Stomach smooth muscle (tissue), 2 donors: ENCODE data around the gene TMEM106C.
A peak's percentile ranks its signal among the peaks of the same experiment; 100 is the strongest.

Source experiments
- H3K27ac ChIP-seq: one replicate; pipeline ENCODE4 v1.7.0; 2013; ENCODE audit warnings: mild to moderate bottlenecking, low read length, inconsistent platforms
- H3K27me3 ChIP-seq, 2 donors: one replicate each; pipeline ENCODE4 v1.7.0; 2013; ENCODE audit warnings: low read length in 2 of 2; ENCODE audit not compliant: insufficient read depth in 2 of 2, control insufficient read depth in 1 of 2
- H3K36me3 ChIP-seq, 2 donors: one replicate each; pipeline ENCODE4 v1.7.0; 2013; ENCODE audit warnings: low read length in 2 of 2; ENCODE audit not compliant: control insufficient read depth in 2 of 2, insufficient read depth in 2 of 2
- H3K4me1 ChIP-seq: one replicate; pipeline ENCODE4 v1.7.0; 2013; ENCODE audit warnings: low read length; ENCODE audit not compliant: control insufficient read depth, insufficient read depth
- H3K4me3 ChIP-seq, 2 donors: one replicate each; pipeline ENCODE4 v1.7.0; 2013; ENCODE audit warnings: low read length in 2 of 2
- H3K9ac ChIP-seq, 2 donors: one replicate each; pipeline ENCODE4 v1.7.0; 2013; ENCODE audit warnings: low read length in 2 of 2, mild to moderate bottlenecking in 1 of 2
- H3K9me3 ChIP-seq, 2 donors: one replicate each; pipeline ENCODE4 v1.7.0; 2013; ENCODE audit warnings: low read length in 2 of 2; ENCODE audit not compliant: control insufficient read depth in 2 of 2
- donor health status: healthy.
- donor health status: Pancreatic carcinoma.

TMEM106C gene

DNA sequence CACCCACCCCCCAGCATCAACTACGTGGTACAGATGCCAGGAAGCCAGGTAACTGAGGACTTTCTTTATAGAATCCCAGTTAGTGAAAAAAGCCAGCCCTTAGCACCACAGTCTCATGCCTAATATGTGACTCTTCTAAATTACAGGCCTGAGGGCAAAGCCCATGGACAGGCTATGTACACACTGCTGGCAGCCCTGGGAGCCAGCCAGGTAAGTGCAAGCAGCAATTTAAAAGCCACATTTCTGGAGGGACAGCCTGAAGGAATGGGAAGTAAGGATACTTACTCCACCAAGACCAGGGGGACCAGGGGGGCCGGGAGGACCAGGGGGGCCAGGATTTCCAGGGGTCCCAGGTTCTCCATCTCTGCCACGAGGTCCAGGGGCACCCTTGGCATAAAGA lies 33.9 kb downstream of the TMEM106C start:
- Histone ChIP-seq H3K36me3 (no peaks in the 10 kb centered on the region), H3K4me1 (peaks cover 17% of the 10 kb centered on the region), H3K4me3 (no peak overlapping the region), H3K27me3 (peaks cover 22 to 24% of the 10 kb centered on the region in 2 donors), H3K9ac (no peak overlapping the region), H3K9me3 (no peaks in the 10 kb centered on the region), H3K27ac (no peak overlapping the region)

DNA sequence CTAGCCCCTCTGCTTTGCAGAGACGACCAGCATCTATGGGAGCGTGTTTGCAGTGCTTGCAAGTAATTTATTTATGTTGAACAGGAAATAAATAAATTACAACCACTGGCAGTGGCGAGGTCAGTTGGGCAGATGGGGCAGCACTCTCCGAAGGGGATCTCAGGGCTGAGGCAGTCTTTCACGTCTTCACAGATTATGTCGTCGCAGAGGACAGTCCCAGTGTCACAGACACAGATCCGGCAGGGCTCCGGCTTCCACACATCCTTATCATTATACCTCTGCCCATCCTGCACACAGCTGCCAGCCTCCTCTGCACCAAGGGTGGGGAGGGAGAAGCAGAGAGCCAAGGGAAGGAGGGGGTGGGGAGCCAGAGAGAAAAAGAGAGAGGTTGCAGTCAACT lies 36.4 kb downstream of the TMEM106C start:
- Histone ChIP-seq H3K4me1 (peaks cover 42% of the 10 kb centered on the region), H3K9me3 (no peaks in the 10 kb centered on the region), H3K9ac (no peak overlapping the region), H3K27me3 (peaks cover 42 to 47% of the 10 kb centered on the region in 2 donors), H3K36me3 (no peaks in the 10 kb centered on the region), H3K27ac (no peak overlapping the region), H3K4me3 (no peak overlapping the region)

DNA sequence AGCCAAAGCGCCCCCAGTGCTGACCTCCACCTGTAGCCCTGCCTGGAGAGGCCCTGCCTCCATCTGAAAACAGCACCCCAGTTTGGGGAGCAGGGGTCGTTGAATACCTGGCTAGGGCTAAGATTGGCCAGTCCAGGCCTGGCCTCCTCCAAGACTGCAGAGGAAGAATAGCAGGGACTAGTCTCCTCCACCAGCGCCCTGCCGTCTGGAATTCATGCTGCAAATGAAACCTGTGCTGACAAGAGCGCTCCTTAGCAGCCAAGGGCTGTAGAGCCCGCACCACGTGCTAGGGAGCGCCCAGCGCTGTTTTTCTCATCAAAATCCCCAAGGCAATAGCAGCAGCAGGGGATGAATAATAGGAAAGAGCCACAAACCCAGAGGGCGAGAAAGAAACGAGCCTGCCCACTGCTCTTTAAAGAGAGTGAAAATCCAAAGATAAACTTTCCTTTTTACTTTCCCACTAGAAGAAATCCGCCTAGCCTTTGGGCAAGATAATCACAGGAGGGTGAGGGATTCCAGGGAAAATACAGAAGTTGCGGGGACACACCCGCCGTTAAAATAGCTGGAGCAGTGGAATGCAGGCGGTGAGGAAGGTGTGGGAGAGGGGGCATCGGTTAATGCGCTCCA lies 37.6 kb downstream of the TMEM106C start:
- Histone ChIP-seq H3K36me3 (no peaks in the 10 kb centered on the region), H3K4me3 (peak overlapping the region; percentile 63 to 77), H3K9me3 (no peaks in the 10 kb centered on the region), H3K27ac (no peak overlapping the region), H3K9ac (no peak overlapping the region), H3K27me3 (peaks cover 52 to 59% of the 10 kb centered on the region in 2 donors), H3K4me1 (peaks cover 42% of the 10 kb centered on the region)

DNA sequence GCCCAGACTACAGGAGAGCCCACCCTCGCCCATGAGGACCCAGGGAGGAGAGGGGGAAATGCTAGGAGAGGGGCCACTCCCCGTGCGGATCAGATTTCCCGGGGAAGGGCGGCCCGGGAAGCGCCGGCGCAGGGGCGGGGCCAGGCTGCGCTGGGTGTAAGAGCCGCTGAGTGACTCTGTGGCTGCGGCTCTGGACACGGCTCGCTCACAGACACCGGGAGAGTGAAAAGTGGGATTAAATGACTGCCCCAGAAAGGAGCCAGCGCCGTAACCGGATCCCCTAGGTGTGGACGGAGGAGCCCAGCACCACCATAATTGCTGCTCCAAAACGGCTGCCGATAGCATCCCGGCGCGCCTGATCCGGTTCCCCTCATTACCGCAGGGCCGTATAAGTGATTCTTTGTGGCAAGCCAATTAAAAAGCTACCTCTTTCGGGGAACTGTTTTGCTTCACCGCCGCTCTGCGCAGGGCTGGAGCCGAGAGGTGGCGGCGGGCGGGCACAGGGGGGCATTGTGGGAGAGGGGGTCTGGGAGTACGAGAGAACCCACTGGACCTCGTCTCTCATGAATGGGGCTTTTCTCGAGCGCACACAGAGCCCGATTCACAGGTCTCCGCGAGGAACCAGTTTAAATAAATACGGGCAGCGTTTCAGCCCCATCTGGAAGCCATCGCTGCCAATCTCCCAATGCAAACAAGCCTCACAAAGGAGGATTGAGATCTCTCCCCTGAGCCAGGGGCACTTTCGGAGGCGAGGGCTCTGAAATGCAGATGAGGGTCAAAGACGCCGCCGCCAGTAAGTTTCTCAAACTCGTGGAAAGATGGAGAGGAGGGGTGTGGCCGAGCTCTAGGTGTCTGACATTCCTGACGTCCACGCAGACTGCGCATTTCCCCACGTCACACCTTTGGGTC lies 38.4 kb downstream of the TMEM106C start:
- Histone ChIP-seq H3K9me3 (no peaks in the 10 kb centered on the region), H3K36me3 (no peaks in the 10 kb centered on the region), H3K9ac (no peak overlapping the region), H3K27me3 (peaks cover 54 to 63% of the 10 kb centered on the region in 2 donors), H3K27ac (no peak overlapping the region), H3K4me1 (peaks cover 42% of the 10 kb centered on the region), H3K4me3 (peak overlapping the region; percentile 63 to 77)

DNA sequence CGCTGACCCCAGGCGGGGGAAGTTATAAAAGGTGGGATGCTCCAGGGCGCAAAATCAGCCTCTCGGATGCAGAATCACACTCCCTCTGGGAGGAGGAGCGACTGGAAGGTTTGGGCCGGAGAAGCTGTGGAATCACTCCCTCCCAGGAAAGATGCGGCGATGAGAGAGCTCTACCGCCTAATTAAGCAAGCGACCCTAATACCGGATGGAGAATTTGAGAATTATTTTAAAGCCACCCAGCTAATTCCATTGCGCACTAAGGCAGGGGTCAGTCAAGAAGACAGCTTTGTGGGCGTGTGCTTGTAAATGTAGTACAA lies 39.0 kb downstream of the TMEM106C start:
- no peak overlapping the region for H3K27ac ChIP-seq
- peak overlapping the region; percentile 63 to 77 for H3K4me3 ChIP-seq
- H3K27me3 ChIP-seq: peaks cover 52 to 68% of the 10 kb centered on the region in 2 donors
- no peak overlapping the region for H3K9ac ChIP-seq
- peaks cover 42% of the 10 kb centered on the region for H3K4me1 ChIP-seq
- H3K9me3 ChIP-seq: no peaks in the 10 kb centered on the region
- no peaks in the 10 kb centered on the region for H3K36me3 ChIP-seq

DNA sequence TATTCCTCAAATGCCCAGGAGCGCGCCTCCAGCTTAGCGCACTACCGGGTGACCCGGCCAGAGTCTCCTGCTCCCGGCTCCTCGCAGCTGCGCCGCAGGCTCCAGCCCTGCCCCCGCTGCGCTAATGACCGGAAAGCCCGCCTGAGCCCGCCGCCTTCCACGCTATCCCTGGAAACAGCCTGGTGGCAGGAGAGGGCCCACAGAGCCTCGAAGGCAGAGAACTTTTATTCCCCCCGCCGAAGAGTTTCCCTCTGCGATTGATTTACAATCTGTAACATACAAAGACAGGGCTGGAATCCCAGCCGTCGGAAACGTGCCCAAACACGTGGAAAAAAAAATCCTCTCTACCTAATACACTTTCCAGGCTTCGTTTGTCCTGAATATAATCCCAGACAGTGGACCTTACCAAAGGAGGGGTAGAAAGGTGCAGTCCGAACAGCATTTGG lies 39.4 kb downstream of the TMEM106C start:
- no peak overlapping the region for H3K27ac ChIP-seq
- H3K9me3 ChIP-seq: no peaks in the 10 kb centered on the region
- no peak overlapping the region for H3K9ac ChIP-seq
- peak overlapping the region; percentile 63 to 77 for H3K4me3 ChIP-seq
- H3K4me1 ChIP-seq: peaks cover 42% of the 10 kb centered on the region
- peaks cover 52 to 64% of the 10 kb centered on the region in 2 donors for H3K27me3 ChIP-seq
- H3K36me3 ChIP-seq: no peaks in the 10 kb centered on the region

DNA sequence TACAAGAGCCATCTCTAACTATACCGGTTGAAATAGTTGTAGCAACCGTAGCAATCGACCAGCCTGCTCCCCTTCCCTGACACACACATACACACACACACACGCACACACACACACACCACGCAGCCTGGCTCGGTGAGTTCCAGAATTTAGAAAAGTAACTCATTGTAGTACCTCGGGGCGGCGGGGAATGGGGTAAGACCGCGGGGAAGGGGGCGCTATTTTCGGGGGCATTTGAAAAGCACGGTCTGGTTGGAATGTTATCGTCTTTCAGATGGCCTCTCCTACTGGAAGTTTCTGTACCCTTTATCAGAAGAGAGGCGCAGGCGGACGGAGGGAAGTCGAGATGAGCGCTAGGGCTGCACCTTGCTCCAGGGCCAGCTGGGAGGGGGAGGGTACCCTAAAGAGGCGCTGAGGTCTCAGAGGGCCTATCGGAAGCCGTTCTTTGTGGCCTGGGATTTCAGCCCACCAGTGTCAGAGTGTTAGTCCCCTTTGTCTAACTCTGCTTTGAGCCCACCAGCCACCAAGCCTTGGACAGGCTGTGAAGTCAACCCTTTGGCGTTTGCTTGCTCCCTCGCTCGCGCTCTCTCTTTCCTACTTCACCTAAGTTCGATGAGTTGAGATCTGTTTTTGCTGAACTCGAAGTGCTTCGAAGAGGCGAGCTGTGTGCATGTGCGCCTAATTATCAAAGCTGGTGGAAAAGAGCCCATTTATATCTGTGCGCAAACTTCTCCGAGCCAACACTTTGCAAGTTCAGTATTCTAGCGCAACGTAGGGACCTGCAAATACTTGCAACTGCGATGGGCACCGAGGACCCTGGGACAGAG lies 40.0 kb downstream of the TMEM106C start:
- H3K36me3 ChIP-seq: no peaks in the 10 kb centered on the region
- H3K4me3 ChIP-seq: peak overlapping the region; percentile 63 to 66
- no peaks in the 10 kb centered on the region for H3K9me3 ChIP-seq
- no peak overlapping the region for H3K27ac ChIP-seq
- no peak overlapping the region for H3K9ac ChIP-seq
- peaks cover 42% of the 10 kb centered on the region for H3K4me1 ChIP-seq
- H3K27me3 ChIP-seq: peaks cover 51 to 63% of the 10 kb centered on the region in 2 donors

DNA sequence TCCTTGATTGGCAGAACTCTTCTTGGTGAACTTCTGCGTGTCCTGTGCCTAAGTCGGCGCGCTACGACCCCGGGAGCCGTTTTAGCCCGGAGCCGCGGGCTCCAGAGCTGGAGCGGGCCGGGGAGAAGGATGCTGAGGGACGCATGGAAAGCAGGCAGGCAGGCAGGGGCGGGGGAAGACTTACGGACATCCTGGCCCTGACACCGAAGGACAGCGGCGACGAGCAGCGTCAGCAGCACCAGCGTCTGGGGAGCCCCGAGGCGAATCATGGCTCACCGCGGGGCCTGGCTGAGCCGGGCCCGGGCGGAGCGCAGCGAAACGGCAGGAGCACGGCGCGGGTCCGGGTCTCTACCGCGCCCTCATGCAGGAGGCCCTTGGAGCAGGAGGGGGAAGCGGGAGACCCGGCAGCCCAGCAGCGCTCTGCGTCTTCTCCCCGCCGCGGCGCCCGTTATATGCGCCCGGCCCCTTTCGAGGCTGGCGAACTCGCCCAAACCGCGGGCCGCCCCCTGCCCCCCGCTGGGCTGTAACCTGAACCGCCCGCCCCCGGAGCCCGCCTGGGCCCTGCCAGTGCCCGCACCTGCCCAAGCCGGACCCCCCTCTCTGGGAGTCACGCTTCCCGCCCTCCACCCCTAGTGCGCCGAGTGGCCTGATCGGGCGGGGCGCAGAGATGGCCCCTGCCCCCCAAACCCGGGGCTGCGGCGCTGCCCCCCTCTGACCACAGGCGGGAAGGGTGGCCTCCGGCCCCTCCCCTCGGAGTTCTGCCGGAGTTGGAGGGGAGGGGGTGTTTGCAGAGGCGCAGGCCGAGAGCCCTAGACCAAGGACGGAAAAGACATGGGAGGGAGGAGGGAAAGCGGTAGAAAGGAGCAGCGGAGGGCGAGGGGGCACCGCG lies 40.9 kb downstream of the TMEM106C start, which contains the start of gene COL2A1:
TSS of gene COL2A1 (minus strand) at position 424 of the 889 bp plus-strand sequence. CDS start at position 269, 155 bp downstream.
- Histone ChIP-seq H3K27ac (no peak within 1 kb of the TSS), H3K4me1 (peaks cover 42% of the 10 kb centered on the region), H3K27me3 (peaks cover 52 to 61% of the 10 kb centered on the region in 2 donors), H3K9me3 (no peaks in the 10 kb centered on the region), H3K4me3 (peak within 1 kb of the TSS; percentile 63 to 66), H3K9ac (no peak within 1 kb of the TSS), H3K36me3 (no peaks in the 10 kb centered on the region)

DNA sequence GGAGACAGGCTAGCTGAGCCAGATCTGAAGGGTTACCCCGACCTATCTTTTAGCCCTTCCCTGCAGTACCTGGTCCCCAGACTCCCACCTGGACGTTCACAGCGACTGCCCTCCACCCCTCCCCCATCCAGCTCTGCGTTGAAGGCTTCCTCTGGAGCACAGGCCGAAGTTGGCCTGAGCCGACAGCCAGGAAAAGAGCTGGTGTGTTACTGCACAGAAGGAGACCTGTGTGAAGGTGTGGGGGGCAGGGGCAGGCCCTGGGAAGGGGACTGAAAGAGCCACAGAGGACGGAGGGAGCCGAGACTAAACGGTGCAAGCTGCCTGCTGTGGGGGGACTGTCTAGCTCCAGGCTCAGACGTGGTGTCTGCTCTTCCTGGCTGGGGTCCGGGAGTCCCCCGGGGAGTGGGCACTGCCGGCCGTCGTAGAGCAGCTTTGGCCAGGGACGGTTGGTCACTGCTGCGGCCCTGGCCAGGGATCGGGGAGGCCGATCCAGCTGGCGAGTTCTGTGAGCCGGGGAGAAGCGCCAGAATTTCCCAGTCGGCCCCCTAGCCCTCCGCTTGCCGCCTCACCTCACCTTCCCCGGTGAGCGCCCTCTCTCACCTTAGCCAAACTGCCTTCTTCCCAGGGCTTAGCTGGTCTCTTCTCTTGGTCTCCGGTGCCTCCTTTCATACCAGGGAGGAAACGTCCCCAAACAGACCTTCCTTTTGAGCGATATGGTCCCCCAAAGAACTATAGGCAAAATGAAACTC lies 41.8 kb downstream of the TMEM106C start:
- H3K4me3 ChIP-seq: no peak overlapping the region
- peaks cover 42% of the 10 kb centered on the region for H3K4me1 ChIP-seq
- no peaks in the 10 kb centered on the region for H3K36me3 ChIP-seq
- H3K9me3 ChIP-seq: no peaks in the 10 kb centered on the region
- peaks cover 57 to 58% of the 10 kb centered on the region in 2 donors for H3K27me3 ChIP-seq
- no peak overlapping the region for H3K9ac ChIP-seq
- no peak overlapping the region for H3K27ac ChIP-seq
